B cell (primary cell): ENCODE results near the gene MAPK8IP2.

Source experiments
- EZH2 ChIP-seq: IDR thresholded peaks from 2 replicates; pipeline ENCODE4 v1.6.1; 2012; ENCODE audit warnings: borderline replicate concordance, low read depth, mild to moderate bottlenecking, moderate library complexity, low read length; ENCODE audit not compliant: insufficient read depth, poor library complexity, severe bottlenecking
- TF ChIP-seq, protein P1 (sequence below): fragments of 200-600 bp; IDR thresholded peaks from one replicate; pipeline ENCODE4 v1.8.0; 2022; ENCODE audit warnings: antibody characterized with exemption, mild to moderate bottlenecking

DNA sequence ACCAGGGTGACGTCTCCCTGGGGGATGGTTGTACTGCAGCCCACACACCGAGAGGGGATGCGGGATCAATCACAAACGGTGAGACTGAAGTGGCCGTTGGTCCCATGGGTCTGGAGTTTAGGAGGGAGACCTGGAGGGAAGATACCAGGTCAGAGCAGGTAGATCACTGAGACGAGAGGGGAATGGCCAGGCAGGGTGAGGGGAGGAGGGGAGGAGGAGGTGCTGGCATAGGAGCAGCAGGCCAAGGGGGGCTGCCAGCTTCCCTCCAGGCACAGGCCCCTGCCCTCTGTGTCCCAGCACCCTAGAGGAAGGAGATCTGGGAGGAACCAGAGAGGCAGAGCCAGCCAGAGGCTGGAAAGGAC, 7.0 kb downstream of the MAPK8IP2 start:
- TF ChIP-seq, protein P1, sequence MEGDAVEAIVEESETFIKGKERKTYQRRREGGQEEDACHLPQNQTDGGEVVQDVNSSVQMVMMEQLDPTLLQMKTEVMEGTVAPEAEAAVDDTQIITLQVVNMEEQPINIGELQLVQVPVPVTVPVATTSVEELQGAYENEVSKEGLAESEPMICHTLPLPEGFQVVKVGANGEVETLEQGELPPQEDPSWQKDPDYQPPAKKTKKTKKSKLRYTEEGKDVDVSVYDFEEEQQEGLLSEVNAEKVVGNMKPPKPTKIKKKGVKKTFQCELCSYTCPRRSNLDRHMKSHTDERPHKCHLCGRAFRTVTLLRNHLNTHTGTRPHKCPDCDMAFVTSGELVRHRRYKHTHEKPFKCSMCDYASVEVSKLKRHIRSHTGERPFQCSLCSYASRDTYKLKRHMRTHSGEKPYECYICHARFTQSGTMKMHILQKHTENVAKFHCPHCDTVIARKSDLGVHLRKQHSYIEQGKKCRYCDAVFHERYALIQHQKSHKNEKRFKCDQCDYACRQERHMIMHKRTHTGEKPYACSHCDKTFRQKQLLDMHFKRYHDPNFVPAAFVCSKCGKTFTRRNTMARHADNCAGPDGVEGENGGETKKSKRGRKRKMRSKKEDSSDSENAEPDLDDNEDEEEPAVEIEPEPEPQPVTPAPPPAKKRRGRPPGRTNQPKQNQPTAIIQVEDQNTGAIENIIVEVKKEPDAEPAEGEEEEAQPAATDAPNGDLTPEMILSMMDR: no peak
- no peak for TF ChIP-seq EZH2
